Lower leg skin (tissue), 4 donors: ENCODE measurements around the gene FOXN1. TPM values are rescaled to one million over a fixed set of nuclear protein-coding genes. Genes with fewer than 3 reads are reported as not detected.

Source experiments
- DNase-seq, 2 donors: peaks; one replicate each; pipeline ENCODE4 v3.0.0-alpha.2; 2019; ENCODE audit warnings: low spot score in 2 of 2
- H3K4me3 ChIP-seq: fragments of 200-600 bp; sonication (generic); 2 replicates; pipeline ENCODE4 v1.5.1; 2017; ENCODE audit warnings: mild to moderate bottlenecking, low read depth; ENCODE audit not compliant: poor library complexity, severe bottlenecking
- POLR2A ChIP-seq, 2 donors: fragments of 450-650 bp; IDR thresholded peaks; one replicate each; pipeline ENCODE4 v1.6.1; 2016 to 2017; ENCODE audit warnings: antibody characterized with exemption in 2 of 2, mild to moderate bottlenecking in 1 of 2, moderate library complexity in 1 of 2
- WGBS, 2 donors: methylation state at CpG; one replicate each; pipeline ENCODE4 v1.1.5; 2018; 5-methylcytosine and 5-hydroxymethylcytosine counted together
- intact Hi-C: fragments of 100-400 bp; cut with DNase I; formaldehyde crosslinking; loops from one replicate; pipeline ENCODE4 v1.15.0; 2023; ENCODE audit warnings: low total_unique reads
- total RNA-seq, 4 donors: library from RNA; depleted of rRNA; stranded (reverse); fragments of >200 nt; gene quantifications; one replicate each; pipeline ENCODE4 v1.1.0, GENCODE V29; 2016
- TF ChIP-seq, protein P1 (sequence below), 3 donors: fragments of 450-650 bp; IDR thresholded peaks; one replicate each; pipeline ENCODE4 v1.5.1; 2016; ENCODE audit warnings: antibody characterized with exemption in 3 of 3, mild to moderate bottlenecking in 3 of 3, moderate library complexity in 2 of 3

The FOXN1 gene
- total RNA-seq, 4 donors from 2014 or later, result 28.9 to 65.0 (median 45.4) TPM

DNA sequence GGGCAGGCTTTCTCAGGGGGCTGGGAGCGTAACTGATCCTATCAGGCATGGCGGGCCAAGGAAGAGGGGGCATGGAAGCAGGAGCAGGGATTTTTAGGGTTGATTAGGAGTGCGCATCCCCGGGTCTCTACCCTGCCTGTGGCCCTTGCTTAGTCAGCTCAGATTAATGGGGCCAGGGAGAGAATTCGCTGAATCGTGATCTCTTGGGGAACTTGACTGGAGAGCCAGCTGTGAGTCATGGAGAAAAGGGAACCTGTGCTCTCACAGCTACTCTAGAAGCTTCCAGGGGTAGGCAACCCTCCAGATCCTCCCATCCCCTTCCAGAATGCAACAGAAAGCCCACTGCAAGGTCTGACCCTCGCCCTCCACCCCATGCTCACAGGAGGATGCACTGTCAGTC lies 3.6 kb downstream of the FOXN1 start:
- no peak overlapping the region for H3K4me3 ChIP-seq
- intact Hi-C loops, result no loop called here
- TF ChIP-seq POLR2A (IDR thresholded peaks at IDR 0.05), result no peak
- TF ChIP-seq, protein P1, sequence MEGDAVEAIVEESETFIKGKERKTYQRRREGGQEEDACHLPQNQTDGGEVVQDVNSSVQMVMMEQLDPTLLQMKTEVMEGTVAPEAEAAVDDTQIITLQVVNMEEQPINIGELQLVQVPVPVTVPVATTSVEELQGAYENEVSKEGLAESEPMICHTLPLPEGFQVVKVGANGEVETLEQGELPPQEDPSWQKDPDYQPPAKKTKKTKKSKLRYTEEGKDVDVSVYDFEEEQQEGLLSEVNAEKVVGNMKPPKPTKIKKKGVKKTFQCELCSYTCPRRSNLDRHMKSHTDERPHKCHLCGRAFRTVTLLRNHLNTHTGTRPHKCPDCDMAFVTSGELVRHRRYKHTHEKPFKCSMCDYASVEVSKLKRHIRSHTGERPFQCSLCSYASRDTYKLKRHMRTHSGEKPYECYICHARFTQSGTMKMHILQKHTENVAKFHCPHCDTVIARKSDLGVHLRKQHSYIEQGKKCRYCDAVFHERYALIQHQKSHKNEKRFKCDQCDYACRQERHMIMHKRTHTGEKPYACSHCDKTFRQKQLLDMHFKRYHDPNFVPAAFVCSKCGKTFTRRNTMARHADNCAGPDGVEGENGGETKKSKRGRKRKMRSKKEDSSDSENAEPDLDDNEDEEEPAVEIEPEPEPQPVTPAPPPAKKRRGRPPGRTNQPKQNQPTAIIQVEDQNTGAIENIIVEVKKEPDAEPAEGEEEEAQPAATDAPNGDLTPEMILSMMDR (IDR thresholded peaks at IDR 0.05), result no peak
- 66% methylated on average over 7 of the region's 7 CpGs for WGBS, 2 donors
- DNase-seq, result no peak

DNA sequence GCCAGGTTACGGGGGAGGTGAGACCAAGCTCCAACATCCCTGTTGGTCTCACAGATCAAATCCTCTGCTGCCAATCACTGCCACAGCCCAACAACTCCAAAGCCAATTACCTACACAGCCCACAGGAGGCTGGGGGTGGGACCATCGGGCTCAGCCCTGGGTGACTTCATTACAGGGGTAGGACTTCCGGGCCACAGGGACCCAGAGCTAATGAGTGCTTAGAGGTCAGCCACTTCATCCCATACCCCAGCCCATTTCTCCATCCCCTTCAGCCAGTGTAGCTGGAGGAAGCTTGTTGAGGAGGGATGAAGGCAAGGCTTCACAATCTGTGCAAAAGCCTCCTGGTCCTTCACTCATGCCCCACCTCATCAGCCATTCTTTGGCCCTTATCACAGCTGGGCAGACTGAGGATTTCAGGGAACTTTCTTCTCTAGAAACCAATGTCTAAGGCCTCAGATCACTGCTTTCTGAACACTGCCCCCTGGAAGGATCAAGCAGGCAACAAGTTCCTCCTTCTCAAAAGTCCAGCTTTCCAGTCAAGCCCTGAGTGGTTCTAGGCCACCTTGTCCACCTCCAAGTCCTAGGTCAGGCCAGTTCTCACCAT lies 5.8 kb downstream of the FOXN1 start:
- TF ChIP-seq, protein P1 (IDR thresholded peaks at IDR 0.05), result no peak
- no peak for TF ChIP-seq POLR2A (IDR thresholded peaks at IDR 0.05)
- WGBS, 2 donors, result 74 to 75% methylated on average over 3 of the region's 3 CpGs
- H3K4me3 ChIP-seq, result no peak overlapping the region
- intact Hi-C loops, result no loop called here
- no peak for DNase-seq

DNA sequence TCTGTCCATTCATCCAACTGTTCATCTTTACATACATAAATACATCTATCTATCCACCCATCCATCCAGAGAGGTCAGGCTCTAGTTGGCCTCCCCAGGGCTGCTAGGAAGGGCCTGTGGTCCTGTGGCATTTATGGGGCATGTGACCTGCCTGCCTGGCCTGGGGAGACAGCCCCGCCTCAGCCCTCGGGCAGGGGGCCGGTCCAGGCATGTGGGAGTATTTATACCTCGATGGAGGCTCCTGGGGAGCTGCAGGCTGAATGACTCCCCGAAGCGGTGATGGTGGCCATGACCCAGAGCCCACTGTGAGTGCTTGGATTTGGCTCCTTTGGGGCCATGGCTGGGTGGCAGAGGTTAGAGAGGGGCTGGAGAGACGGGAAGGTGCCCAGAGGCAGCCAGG lies 7.3 kb downstream of the FOXN1 start:
- TF ChIP-seq, protein P1 (IDR thresholded peaks at IDR 0.05), result no peak
- TF ChIP-seq POLR2A (IDR thresholded peaks at IDR 0.05), result no peak
- DNase-seq, result no peak
- no peak overlapping the region for H3K4me3 ChIP-seq
- intact Hi-C loops, result no loop called here
- 58 to 61% methylated on average over 7 of the region's 7 CpGs for WGBS, 2 donors

DNA sequence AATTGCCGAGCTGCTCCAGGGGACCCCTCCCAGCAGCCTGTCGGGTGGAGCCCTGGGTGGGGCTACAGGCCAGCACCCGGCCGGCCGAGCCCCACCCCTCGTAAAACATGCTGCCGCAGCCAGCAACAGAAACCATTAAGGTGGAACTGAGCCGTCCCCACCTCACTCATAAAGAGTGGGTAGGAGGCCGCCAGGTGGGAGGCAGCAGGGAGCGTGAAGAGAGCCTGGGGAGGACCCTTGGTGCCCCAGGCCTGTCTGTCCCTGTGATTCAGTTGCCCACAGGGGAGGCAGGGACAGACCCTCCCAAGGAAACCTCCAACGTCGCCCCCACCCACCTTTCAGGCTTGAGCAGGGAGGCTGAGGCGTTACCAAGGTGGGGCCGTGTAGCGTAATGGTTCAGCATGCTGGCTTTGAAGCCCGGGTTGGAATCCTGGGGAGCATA lies 8.4 kb downstream of the FOXN1 start:
- DNase-seq, result no peak
- intact Hi-C loops, result no loop called here
- WGBS, 2 donors, result 24 to 32% methylated on average over 15 to 16 of the region's 16 CpGs

DNA sequence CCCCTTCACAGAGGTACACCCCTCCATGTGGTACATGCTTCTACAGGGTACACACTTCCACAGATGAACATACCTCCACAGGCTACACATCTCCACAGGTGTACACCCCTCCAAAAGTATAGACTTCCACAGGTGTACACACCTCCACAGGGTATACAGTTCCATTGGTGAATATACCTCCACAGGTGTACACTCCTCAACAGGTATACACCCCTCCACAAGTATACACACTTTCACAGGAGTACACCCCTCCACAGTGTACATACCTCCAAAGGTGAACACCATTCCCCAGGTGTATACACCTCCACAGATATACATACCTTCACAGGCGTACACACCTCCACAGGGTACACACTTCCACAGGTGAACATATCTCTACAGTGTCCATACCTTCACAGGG lies 9.4 kb downstream of the FOXN1 start:
- TF ChIP-seq, protein P1 (IDR thresholded peaks at IDR 0.05), result no peak
- TF ChIP-seq POLR2A (IDR thresholded peaks at IDR 0.05), result no peak
- intact Hi-C loops, result no loop called here
- H3K4me3 ChIP-seq, result no peak overlapping the region
- no peak for DNase-seq
- WGBS, 2 donors, result 91 to 100% methylated on average over 1 of the region's 1 CpG

More for the DNA sequence above, 8.4 kb downstream of the FOXN1 start:
- H3K4me3 ChIP-seq, result no peak overlapping the region
- TF ChIP-seq, protein P1 (IDR thresholded peaks at IDR 0.05), result no peak
- TF ChIP-seq POLR2A (IDR thresholded peaks at IDR 0.05), result no peak

DNA sequence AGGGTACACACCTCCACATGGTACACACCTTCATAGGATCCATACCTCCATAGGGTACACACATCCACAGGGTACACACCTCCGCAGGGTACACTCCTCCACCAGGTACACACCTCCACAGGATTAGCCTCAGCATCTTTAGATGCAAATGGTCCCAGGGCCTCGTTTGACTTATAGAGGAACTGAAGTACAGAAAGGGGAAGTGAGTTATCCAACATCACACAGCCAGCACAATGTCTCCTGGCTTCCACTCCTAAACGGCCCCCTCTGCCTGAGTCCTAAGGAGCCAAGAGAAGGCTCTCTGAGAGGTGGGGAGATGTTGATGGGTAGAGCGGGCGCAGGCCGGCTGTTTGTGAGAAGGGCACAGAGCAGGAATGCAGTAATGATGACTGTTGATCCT lies 12.0 kb downstream of the FOXN1 start:
- H3K4me3 ChIP-seq, result no peak overlapping the region
- intact Hi-C loops, result no loop called here
- 67 to 72% methylated on average over 6 of the region's 6 CpGs for WGBS, 2 donors
- TF ChIP-seq POLR2A (IDR thresholded peaks at IDR 0.05), result no peak
- TF ChIP-seq, protein P1 (IDR thresholded peaks at IDR 0.05), result no peak
- DNase-seq, result no peak
